RWPE2 (cell line): ENCODE results near the gene GRB14.

ENCODE experiments used
- ATAC-seq: fragments of 200-7000 bp; cut with Tn5 transposase; 3 replicates; pipeline ENCODE4 v1.9.1; 2021; ENCODE audit warnings: low read depth
- DNase-seq: peaks from one replicate; pipeline ENCODE4 v3.0.0-alpha.2; 2020; ENCODE audit warnings: low spot score
- H3K27ac ChIP-seq: fragments of 450-650 bp; 2 replicates; pipeline ENCODE4 v1.5.1; 2017; ENCODE audit warnings: mild to moderate bottlenecking; ENCODE audit not compliant: poor library complexity, severe bottlenecking
- H3K27me3 ChIP-seq: fragments of 250-450 bp; sonication (Bioruptor Pico); 2 replicates; pipeline ENCODE4 v1.5.1; 2021; ENCODE audit warnings: mild to moderate bottlenecking, moderate library complexity; ENCODE audit not compliant: insufficient read depth, poor library complexity, severe bottlenecking
- H3K36me3 ChIP-seq: fragments of 250-450 bp; sonication (Bioruptor Pico); 2 replicates; pipeline ENCODE4 v1.5.1; 2020; ENCODE audit warnings: low read depth, mild to moderate bottlenecking, moderate library complexity
- H3K4me1 ChIP-seq: fragments of 250-450 bp; sonication (Bioruptor Pico); 2 replicates; pipeline ENCODE4 v1.5.1; 2021; ENCODE audit warnings: mild to moderate bottlenecking, moderate library complexity; ENCODE audit not compliant: insufficient read depth, poor library complexity, severe bottlenecking
- H3K4me3 ChIP-seq: fragments of 250-450 bp; sonication (Bioruptor Pico); 2 replicates; pipeline ENCODE4 v1.5.1; 2021; ENCODE audit warnings: mild to moderate bottlenecking, moderate library complexity; ENCODE audit not compliant: severe bottlenecking
- H3K9me3 ChIP-seq: fragments of 250-450 bp; sonication (Bioruptor Pico); 2 replicates; pipeline ENCODE4 v1.5.1; 2021; ENCODE audit warnings: mild to moderate bottlenecking, moderate library complexity; ENCODE audit not compliant: severe bottlenecking
- TF ChIP-seq, protein P1 (sequence below): fragments of 450-650 bp; IDR thresholded peaks from one replicate; pipeline ENCODE4 v1.5.1; 2017; ENCODE audit warnings: mild to moderate bottlenecking, moderate library complexity; ENCODE audit not compliant: poor library complexity, severe bottlenecking

The GRB14 gene

DNA sequence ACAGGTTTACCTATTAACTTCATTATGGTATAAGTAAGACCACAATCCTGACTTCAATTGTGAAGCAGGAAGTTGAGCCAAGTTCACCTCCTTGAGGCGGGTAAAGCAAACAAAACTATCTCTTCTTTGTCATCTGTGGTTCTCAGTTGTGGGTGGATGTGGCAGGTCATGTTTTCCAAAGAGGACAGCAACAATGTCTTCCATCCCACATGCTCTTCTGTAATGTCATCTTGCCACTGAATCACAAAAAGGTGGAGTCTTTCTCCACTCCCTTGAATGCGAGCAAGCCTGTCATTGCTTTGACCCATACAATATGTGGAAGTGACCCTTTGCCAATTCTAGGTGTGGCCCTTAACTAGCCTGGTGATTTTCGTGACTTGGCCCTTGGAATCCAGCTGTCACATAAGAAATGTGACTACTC lies 98.7 kb downstream of the GRB14 start:
- Histone ChIP-seq H3K4me3 (no peak overlapping the region), H3K27ac (no peak overlapping the region), H3K9me3 (no peaks in the 10 kb centered on the region), H3K27me3 (no peaks in the 10 kb centered on the region), H3K36me3 (no peaks in the 10 kb centered on the region), H3K4me1 (no peaks in the 10 kb centered on the region)
- no peak for ATAC-seq
- TF ChIP-seq, protein P1, sequence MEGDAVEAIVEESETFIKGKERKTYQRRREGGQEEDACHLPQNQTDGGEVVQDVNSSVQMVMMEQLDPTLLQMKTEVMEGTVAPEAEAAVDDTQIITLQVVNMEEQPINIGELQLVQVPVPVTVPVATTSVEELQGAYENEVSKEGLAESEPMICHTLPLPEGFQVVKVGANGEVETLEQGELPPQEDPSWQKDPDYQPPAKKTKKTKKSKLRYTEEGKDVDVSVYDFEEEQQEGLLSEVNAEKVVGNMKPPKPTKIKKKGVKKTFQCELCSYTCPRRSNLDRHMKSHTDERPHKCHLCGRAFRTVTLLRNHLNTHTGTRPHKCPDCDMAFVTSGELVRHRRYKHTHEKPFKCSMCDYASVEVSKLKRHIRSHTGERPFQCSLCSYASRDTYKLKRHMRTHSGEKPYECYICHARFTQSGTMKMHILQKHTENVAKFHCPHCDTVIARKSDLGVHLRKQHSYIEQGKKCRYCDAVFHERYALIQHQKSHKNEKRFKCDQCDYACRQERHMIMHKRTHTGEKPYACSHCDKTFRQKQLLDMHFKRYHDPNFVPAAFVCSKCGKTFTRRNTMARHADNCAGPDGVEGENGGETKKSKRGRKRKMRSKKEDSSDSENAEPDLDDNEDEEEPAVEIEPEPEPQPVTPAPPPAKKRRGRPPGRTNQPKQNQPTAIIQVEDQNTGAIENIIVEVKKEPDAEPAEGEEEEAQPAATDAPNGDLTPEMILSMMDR = no peak
- no peak for DNase-seq

DNA sequence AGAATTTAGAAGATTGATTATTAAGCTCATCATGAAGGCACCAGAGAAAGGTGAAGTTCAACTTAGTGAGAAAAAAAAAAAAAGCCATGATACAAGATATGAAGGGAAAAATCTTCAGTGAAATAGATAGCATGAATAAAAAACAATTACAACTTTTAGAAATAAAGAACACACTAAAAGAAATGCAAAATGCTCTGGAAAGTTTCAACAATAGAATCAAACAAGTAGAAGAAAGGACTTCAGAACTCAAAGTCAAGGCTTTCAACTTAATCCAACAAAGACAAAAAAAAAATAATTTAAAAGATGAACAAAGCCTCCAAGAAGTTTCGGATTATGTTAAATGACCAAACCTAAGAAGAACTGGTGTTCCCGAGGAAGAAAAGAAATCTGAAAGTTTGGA lies 105.5 kb downstream of the GRB14 start:
- H3K9me3 ChIP-seq = no peaks in the 10 kb centered on the region
- H3K4me3 ChIP-seq = no peak overlapping the region
- peaks cover 3% of the 10 kb centered on the region for H3K4me1 ChIP-seq
- H3K27me3 ChIP-seq = no peaks in the 10 kb centered on the region
- TF ChIP-seq, protein P1 = no peak
- no peak overlapping the region for H3K27ac ChIP-seq
- ATAC-seq = no peak
- no peaks in the 10 kb centered on the region for H3K36me3 ChIP-seq
- no peak for DNase-seq

DNA sequence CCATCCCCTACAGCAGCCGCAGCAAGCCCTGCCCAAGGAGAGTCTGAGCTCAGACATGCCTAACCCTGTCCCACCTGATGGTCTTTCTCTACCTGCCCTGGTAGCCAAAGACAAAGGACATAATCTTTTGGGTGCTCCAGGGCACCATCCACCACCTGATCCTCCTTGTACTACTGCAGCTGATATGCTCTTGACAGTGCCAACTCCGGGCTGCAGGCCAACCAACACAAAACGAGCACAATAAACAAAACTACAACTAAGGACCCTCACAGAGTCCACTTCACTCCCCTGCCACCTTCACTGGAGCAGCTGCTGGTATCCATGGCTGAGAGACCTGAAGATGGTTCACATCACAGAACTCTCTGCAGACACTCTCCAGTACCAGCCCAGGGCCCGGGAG lies 106.3 kb downstream of the GRB14 start:
- no peak for ATAC-seq
- no peak for DNase-seq
- H3K4me3 ChIP-seq = no peak overlapping the region
- peaks cover 3% of the 10 kb centered on the region for H3K4me1 ChIP-seq
- H3K9me3 ChIP-seq = no peaks in the 10 kb centered on the region
- no peak overlapping the region for H3K27ac ChIP-seq
- no peaks in the 10 kb centered on the region for H3K27me3 ChIP-seq
- TF ChIP-seq, protein P1 = no peak
- no peaks in the 10 kb centered on the region for H3K36me3 ChIP-seq

DNA sequence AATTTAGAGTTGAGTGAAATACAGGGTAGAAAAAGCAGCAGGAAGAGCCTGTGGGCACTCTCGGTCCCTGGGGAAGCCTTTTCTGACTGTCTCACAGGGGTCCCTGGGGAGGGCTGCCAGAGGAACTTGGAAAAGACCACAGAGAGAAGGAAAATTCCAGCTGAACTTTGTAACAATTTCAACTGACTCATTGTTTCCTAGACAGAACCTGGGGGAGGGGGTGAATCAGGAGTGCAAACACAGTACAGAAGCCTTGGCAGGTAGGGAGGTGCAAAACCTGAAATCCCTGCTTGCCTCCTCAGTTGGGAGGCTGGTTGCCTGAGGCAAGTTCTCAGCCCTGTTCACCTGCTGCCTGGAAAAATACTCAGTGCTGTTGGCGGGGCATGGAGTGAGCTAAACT lies 106.8 kb downstream of the GRB14 start:
- Histone ChIP-seq H3K27ac (no peak overlapping the region), H3K4me3 (no peak overlapping the region), H3K36me3 (no peaks in the 10 kb centered on the region), H3K9me3 (no peaks in the 10 kb centered on the region), H3K27me3 (no peaks in the 10 kb centered on the region), H3K4me1 (peaks cover 3% of the 10 kb centered on the region)
- ATAC-seq = peak; percentile 83
- DNase-seq = peak; percentile 70
- TF ChIP-seq, protein P1 = no peak

DNA sequence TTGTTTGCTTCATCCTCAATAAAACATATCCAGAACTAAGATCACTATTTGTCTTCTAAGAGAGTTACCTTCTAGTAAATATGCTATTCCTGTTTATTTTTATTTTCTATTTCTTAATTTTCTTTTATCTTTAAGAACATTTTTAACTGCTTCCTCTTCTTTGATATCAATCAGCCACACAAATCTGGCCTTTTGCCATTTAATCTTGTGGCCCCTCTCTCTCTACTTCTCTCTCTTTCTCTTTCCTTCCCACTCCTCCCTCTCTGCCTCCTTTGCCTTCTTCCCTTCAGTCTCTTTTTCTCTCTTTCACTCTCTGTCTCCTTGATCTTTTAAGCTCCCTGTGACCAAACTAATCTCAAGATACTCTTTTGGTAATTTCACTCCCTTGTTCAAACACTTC lies 108.4 kb downstream of the GRB14 start:
- no peaks in the 10 kb centered on the region for H3K27me3 ChIP-seq
- H3K9me3 ChIP-seq = no peaks in the 10 kb centered on the region
- TF ChIP-seq, protein P1 = no peak
- no peaks in the 10 kb centered on the region for H3K36me3 ChIP-seq
- DNase-seq (no peak), ATAC-seq (no peak)
- H3K4me1 ChIP-seq = peaks cover 3% of the 10 kb centered on the region
- no peak overlapping the region for H3K4me3 ChIP-seq
- no peak overlapping the region for H3K27ac ChIP-seq
